Stimulated activated CD4-positive, alpha-beta T cell treated with anti-CD3 and anti-CD28 coated beads, Interleukin-2, amount 100 ng/mL, for 4 hours (primary cell): Measurements from ENCODE around the gene ATXN7L2.

Experiments
- DNase-seq: peaks from one replicate; pipeline ENCODE4 v3.0.0-alpha.2; 2020; ENCODE audit warnings: low read depth

The ATXN7L2 gene

GRCh38 chr1:109475261-109475660 lies 8.4 kb upstream of the ATXN7L2 start:
- no peak for DNase-seq

GRCh38 chr1:109476825-109477224 lies 6.9 kb upstream of the ATXN7L2 start:
- no peak for DNase-seq

GRCh38 chr1:109477821-109478220 lies 5.9 kb upstream of the ATXN7L2 start:
- DNase-seq, result no peak

- DNase-seq, result no peak
Observed at GRCh38 chr1:109478806-109479205, 4.9 kb upstream of the ATXN7L2 start.

- DNase-seq, result no peak
Observed at GRCh38 chr1:109479311-109479710, 4.4 kb upstream of the ATXN7L2 start.

- DNase-seq, result no peak
Observed at GRCh38 chr1:109479901-109480300, 3.8 kb upstream of the ATXN7L2 start.

- no peak for DNase-seq
Observed at GRCh38 chr1:109481646-109482045, 2.1 kb upstream of the ATXN7L2 start.

- DNase-seq, result no peak
Observed at GRCh38 chr1:109482242-109482641, 1.5 kb upstream of the ATXN7L2 start.

GRCh38 chr1:109482791-109483671 lies 674 bp upstream of the ATXN7L2 start:
- DNase-seq, result peak; percentile 23

- no peak for DNase-seq
Observed at GRCh38 chr1:109484519-109484975, 842 bp downstream of the ATXN7L2 start.

- DNase-seq, result no peak
Observed at GRCh38 chr1:109485001-109485400, 1.3 kb downstream of the ATXN7L2 start.

GRCh38 chr1:109487261-109487660 lies 3.6 kb downstream of the ATXN7L2 start:
- DNase-seq, result no peak

- DNase-seq, result no peak
Observed at GRCh38 chr1:109488201-109488600, 4.5 kb downstream of the ATXN7L2 start.

GRCh38 chr1:109488696-109489095 lies 5.0 kb downstream of the ATXN7L2 start:
- DNase-seq, result no peak

GRCh38 chr1:109490029-109490933 lies 6.6 kb downstream of the ATXN7L2 start:
- peak; percentile 65 for DNase-seq

- DNase-seq, result no peak
Observed at GRCh38 chr1:109490934-109491302, 7.2 kb downstream of the ATXN7L2 start.

- no peak for DNase-seq
Observed at GRCh38 chr1:109491372-109491771, 7.7 kb downstream of the ATXN7L2 start.

- no peak for DNase-seq
Observed at GRCh38 chr1:109492779-109493178, 9.1 kb downstream of the ATXN7L2 start.

GRCh38 chr1:109493227-109493626 lies 9.5 kb downstream of the ATXN7L2 start:
- no peak for DNase-seq

GRCh38 chr1:109493805-109494539 lies 10.3 kb downstream of the ATXN7L2 start, which contains the start of gene CYB561D1:
CYB561D1 (plus strand) TSS chr1:109494094; CDS start chr1:109494140, 46 bp downstream.
- DNase-seq, result peak; percentile 84

GRCh38 chr1:109495738-109496137 lies 12.0 kb downstream of the ATXN7L2 start:
- DNase-seq, result no peak
